Measurements from ENCODE around the gene MALT1.

The MALT1 gene

GRCh38 chr18:58654896-58655614 lies 16.2 kb upstream of the MALT1 start:
- DNase-seq = no peak

- DNase-seq = no peak
Measured at GRCh38 chr18:58657081-58657480, 14.2 kb upstream of the MALT1 start.

GRCh38 chr18:58657494-58657893 lies 13.8 kb upstream of the MALT1 start:
- DNase-seq = no peak

- DNase-seq = no peak
Measured at GRCh38 chr18:58659691-58660090, 11.6 kb upstream of the MALT1 start.

- DNase-seq = no peak
Measured at GRCh38 chr18:58660915-58661314, 10.3 kb upstream of the MALT1 start.

GRCh38 chr18:58661423-58661822 lies 9.8 kb upstream of the MALT1 start:
- no peak for DNase-seq

- DNase-seq = no peak
Measured at GRCh38 chr18:58662118-58662517, 9.1 kb upstream of the MALT1 start.

GRCh38 chr18:58666176-58666575 lies 5.1 kb upstream of the MALT1 start:
- DNase-seq = no peak

- DNase-seq = no peak
Measured at GRCh38 chr18:58668211-58668610, 3.1 kb upstream of the MALT1 start.

- no peak for DNase-seq
Measured at GRCh38 chr18:58668897-58669296, 2.4 kb upstream of the MALT1 start.

- DNase-seq = no peak
Measured at GRCh38 chr18:58669731-58670378, 1.4 kb upstream of the MALT1 start.

- DNase-seq = no peak
Measured at GRCh38 chr18:58670404-58671110, 708 bp upstream of the MALT1 start.

- peak; percentile 58 for DNase-seq
Measured at GRCh38 chr18:58671632-58672564, 633 bp downstream of the MALT1 start.

GRCh38 chr18:58674159-58674558 lies 2.9 kb downstream of the MALT1 start:
- no peak for DNase-seq

GRCh38 chr18:58674863-58675472 lies 3.7 kb downstream of the MALT1 start:
- no peak for DNase-seq

- DNase-seq = no peak
Measured at GRCh38 chr18:58676270-58676669, 5.0 kb downstream of the MALT1 start.

- no peak for DNase-seq
Measured at GRCh38 chr18:58682429-58683069, 11.3 kb downstream of the MALT1 start.

- DNase-seq = peak; percentile 64
Measured at GRCh38 chr18:58687871-58688308, 16.6 kb downstream of the MALT1 start.

GRCh38 chr18:58690259-58690658 lies 19.0 kb downstream of the MALT1 start:
- no peak for DNase-seq

- no peak for DNase-seq
Measured at GRCh38 chr18:58691256-58691655, 20.0 kb downstream of the MALT1 start.

- DNase-seq = no peak
Measured at GRCh38 chr18:58692422-58693185, 21.3 kb downstream of the MALT1 start.

All from activated CD4-positive, alpha-beta T cell treated with anti-CD3 and anti-CD28 coated beads for 48 hours (primary cell).